ENCODE data around the gene DLGAP4. TPM values are rescaled to one million over a fixed set of nuclear protein-coding genes. Genes with fewer than 3 reads are reported as not detected.

Gene DLGAP4
- total and polyA plus RNA-seq, 9 of the 15 experiments (the other 6 are each of a cell fraction or from before 2014, with no cell fraction given): 0.31 to 34.1 (median 4.5) TPM

GRCh38 chr20:36439040-36439730 is 133.0 kb downstream of the DLGAP4 start (continued):
- no peak for TF ChIP-seq MAZ (CRISPR knock-in tag; conservative IDR thresholded peaks at IDR 0.05 in 1 of 2, IDR thresholded peaks at IDR 0.05 in 1 of 2)
- TF ChIP-seq STAT5B (CRISPR knock-in tag; IDR thresholded peaks at IDR 0.05): no peak
- TF ChIP-seq PTBP1 (IDR thresholded peaks at IDR 0.05; ENCODE audit: low read depth, low read length): 0 out of 2 replicates have a peak, but pooled peaks have one; percentile 46
- peak; percentile 51; the same call in 1 of the 2 replicates for TF ChIP-seq TFAP4 (CRISPR knock-in tag; IDR thresholded peaks at IDR 0.05; ENCODE audit: borderline replicate concordance)
- TF ChIP-seq E2F3 (CRISPR knock-in tag; IDR thresholded peaks at IDR 0.05): no peak
- TF ChIP-seq DEAF1 (CRISPR knock-in tag; IDR thresholded peaks at IDR 0.05): 0 out of 2 replicates have a peak, but pooled peaks have one; percentile 43
- TF ChIP-seq PREB (CRISPR knock-in tag; IDR thresholded peaks at IDR 0.05): no peak
- TF ChIP-seq ZBTB49 (CRISPR knock-in tag; IDR thresholded peaks at IDR 0.05; ENCODE audit: borderline replicate concordance): no peak
- no peak for TF ChIP-seq NCOA4 (IDR thresholded peaks at IDR 0.05; ENCODE audit: partially characterized antibody)
- no peak for TF ChIP-seq ZBTB43 (CRISPR knock-in tag; IDR thresholded peaks at IDR 0.05)
- TF ChIP-seq HINFP (tag; conservative IDR thresholded peaks at IDR 0.05; ENCODE audit: low read depth): no peak
- no peak for TF ChIP-seq CHD2 (IDR thresholded peaks at IDR 0.05; ENCODE audit: low read depth, low read length)
- TF ChIP-seq RCOR1 (IDR thresholded peaks at IDR 0.05; ENCODE audit: borderline replicate concordance in 1 of 2, low read depth in 2 of 2, low read length in 2 of 2): peak in 1 of 2 experiments; percentile 29; a peak in 1 of 4 replicates
- no peak for TF ChIP-seq MTA1 (IDR thresholded peaks at IDR 0.05; ENCODE audit: borderline replicate concordance)
- no peak for TF ChIP-seq TEAD2 (tag; IDR thresholded peaks at IDR 0.05)
- TF ChIP-seq SETDB1 (IDR thresholded peaks at IDR 0.05; ENCODE audit: low read length): no peak
- no peak for TF ChIP-seq ZFPM2 (CRISPR knock-in tag; IDR thresholded peaks at IDR 0.05)
- no peak for TF ChIP-seq MBD2 (IDR thresholded peaks at IDR 0.05; ENCODE audit: borderline replicate concordance, low read depth)

Data from K562 (cell line).